Hematopoietic multipotent progenitor cell treated with erythropoietin and hydrocortisone succinate and interleukin-3 and kit ligand, for 4 days (in vitro differentiated cells): ENCODE results near the gene LRRC9.
"Not testable (repeated sequence)": the region's sequence is repeated elsewhere in the genome, so short reads cannot be mapped to it uniquely, and the experiment has no call there.

ENCODE experiments used
- DNase-seq: peaks from one replicate; pipeline ENCODE4 v3.0.0-alpha.2; 2015

LRRC9 gene

DNA sequence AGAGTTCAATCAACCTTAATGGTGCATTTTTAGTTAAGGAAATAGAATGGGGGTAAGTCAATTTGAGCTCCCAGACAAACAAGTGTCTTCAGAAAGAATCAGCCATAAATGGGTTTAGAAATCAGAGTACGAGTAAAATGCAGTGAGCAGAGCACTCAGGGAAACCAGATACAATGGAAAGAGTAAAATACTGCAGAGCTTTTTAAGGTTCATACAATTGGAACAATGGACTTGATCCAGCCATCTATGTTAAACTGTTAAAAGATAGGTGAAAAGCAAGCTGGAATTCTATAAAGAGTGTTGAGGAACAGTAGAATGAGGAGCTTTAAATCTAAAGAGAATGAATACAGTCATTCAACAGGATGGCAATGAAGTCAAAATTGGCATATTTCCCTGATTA lies 147.9 kb downstream of the LRRC9 start:
- DNase-seq: no peak

- peak; percentile 28 for DNase-seq
These were observed 159.8 kb downstream of the LRRC9 start for GRCh38 chr14:60079723-60080122.

DNA sequence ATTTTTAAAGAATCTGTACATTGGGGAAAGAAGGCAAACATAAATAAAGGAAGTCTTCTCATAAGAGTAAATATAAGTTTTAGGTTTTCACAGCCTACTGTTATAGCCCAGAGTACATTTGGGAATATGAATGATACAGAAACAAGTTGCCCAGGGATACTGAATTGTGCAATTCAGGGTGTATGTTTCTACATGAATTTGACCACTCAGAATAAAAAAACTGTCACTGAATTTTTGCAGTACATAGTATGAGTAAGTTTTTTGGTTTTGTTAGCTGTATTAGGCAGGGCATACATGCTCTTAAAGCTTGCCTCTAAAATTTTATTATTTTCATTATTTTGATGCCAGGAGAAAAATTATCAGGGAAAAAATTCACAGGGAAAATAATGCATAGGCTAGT lies 165.1 kb downstream of the LRRC9 start:
- no peak for DNase-seq

DNA sequence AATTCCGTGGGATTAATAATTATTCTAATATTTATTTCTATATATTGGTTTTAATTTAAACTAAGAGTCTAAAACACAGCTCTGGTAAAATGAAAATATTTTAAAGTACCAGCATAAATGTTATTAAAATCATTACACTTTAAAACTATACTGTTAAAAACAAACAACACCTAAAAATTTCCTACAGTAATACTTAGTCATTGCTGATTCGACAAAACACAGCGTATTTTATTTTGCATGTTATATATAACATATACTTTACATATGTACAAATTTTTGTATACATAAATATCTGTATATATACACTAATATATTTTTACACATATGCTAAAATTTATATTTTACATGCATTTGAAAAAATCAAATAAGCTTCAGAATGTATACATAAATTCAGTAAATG lies 165.7 kb downstream of the LRRC9 start:
- DNase-seq: no peak

DNA sequence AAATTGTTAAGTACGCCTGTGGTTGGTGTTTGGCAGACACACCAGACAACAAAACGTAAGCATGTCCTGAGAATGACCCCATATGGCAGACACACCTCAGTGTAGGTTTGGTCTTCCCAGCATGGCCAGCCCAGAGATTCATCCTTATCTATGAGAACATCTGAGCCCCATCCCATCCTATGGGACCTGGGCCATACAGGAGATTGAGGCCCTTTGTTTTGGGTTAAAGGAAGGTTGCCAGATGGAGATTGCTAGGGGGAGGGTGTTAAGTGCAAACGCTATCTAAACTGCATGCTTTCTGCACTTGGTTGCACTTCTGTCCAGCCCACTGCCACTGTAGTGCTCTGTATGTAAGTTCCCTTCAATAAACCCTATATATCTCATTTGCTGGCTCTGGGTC lies 167.7 kb downstream of the LRRC9 start:
- peak; percentile 22 for DNase-seq

GRCh38 chr14:60089221-60089620 lies 169.3 kb downstream of the LRRC9 start:
- DNase-seq: no peak

- DNase-seq: peak; percentile 82
These were observed 171.0 kb downstream of the LRRC9 start for GRCh38 chr14:60090864-60091519.

DNA sequence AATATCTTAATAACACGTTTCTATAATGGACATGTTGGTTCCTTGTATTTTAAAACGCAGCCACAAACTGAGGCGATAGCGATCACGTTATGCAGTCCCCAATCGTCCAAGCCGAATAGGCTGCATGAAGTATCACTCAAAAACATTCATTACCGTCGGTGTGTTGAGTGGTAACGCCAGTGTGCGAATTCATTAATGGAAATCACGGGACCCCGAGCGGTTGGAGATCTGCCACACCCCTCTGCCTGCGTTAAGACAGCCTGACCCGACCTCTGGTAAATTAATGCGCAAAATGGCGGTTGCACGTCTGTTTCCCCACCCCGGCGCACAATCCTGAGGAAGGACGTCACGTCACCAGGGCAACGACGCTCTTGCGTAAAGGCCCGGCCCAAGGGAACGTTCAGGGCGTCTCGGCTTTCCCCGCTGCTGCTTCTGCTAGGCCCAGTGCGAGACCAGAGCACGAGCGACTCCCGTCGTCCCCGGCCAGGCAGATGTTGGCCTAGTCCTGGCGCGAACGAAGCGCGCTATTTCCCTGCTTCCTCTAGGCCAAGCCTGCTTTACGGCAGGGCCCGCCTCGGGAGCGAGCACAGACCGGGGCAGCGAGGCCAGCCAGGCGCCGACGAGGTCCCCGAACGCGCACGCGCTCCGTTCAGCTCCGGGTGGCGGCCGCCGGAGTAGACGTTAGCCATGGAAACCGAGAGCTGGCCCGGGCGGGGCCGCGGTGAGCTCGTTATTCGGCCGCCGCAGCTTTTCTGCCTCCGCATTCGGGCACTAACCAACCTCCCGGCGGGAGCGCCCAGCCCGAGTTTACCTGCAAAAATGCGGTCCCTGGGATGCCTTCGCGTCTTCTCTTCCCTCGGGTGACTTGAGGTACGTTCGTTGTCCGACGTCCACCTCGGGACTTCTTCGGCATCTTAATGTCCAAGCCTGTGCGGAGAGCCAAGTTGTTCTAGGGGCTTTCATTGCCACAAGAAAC lies 171.9 kb downstream of the LRRC9 start, which contains the start of gene PCNX4:
Gene PCNX4, plus strand, starts transcription at position 374 of the 976 bp plus-strand sequence. CDS start 15,716 bp downstream, outside the sequence.
- peak; percentile 100 for DNase-seq

GRCh38 chr14:60092526-60092920 lies 172.6 kb downstream of the LRRC9 start:
- DNase-seq: peak; percentile 73

DNA sequence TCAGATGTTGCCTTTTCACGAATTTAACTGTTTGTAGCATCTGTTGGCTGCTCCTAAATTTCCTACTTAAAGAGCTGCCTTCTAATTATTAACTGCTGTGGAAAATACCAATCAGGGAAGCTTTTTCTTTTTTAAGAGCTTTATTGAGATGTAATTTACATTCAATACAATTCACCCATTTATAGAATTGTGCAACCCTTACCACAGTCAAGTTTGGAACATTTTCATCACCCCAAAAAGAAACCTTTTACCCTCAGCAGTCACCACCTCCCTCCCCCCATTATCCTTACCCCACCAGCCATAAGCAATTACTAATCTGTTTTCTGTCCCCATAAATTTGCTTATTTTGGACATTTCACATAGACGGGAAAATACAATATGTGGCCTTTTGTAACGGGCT lies 173.1 kb downstream of the LRRC9 start:
- DNase-seq: peak; percentile 35

- peak; percentile 38 for DNase-seq
These were observed 173.7 kb downstream of the LRRC9 start for GRCh38 chr14:60093606-60094005.

GRCh38 chr14:60094306-60094897 lies 174.5 kb downstream of the LRRC9 start:
- peak; percentile 94 for DNase-seq

- DNase-seq: no peak
These were observed 175.3 kb downstream of the LRRC9 start for GRCh38 chr14:60095231-60095630.

DNA sequence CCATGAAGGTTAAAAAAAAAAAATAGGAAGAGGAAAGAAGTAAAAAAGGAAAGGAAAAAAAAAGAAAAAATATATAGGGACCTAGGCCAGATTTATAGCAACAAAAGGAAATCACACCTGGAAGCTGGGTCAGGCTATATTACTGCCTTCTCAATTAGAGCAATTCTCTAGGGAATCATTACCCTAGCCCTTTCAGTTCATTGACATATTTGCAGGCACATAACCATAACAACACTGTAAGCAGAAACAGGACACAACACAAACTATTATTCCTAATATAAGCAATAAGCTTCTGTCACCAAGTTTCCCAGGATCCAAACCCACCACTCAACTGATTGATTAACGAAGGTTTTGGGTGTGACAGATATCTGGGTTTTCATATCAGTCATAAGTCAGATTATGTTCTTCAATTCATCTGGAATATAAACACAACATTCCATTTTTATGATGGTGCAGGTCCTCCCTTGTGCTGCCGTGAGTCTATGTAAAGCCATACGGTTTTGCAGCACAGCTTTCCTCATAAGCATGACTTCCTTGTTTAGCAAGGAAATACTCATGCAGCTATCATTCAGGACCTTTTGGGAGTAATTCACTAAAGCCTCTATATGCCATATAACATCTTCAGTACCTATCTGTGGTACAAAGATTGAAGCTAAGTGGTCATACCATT lies 176.0 kb downstream of the LRRC9 start:
- no peak for DNase-seq

DNA sequence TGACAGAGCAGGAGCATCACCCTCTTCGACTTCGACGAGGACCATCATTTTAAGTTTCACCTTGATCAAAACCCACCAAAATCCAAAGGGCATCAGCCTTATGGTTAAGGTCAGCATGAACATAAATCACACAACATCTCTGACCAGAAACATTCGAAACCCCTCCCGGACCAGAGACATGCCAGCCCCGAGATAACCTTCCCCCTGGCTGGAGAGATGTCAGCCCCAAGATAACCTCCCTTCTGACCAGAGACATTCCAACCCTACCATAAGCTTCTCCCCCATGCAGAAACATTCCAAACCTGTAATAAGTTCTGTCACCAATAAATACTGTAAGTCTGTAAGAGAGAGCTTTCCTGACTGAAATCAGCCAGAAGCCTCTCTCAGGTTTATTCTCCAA lies 178.0 kb downstream of the LRRC9 start:
- DNase-seq: no peak

GRCh38 chr14:60099855-60100254 lies 179.9 kb downstream of the LRRC9 start:
- DNase-seq: not testable (repeated sequence)

GRCh38 chr14:60101786-60102185 lies 181.8 kb downstream of the LRRC9 start:
- DNase-seq: no peak

- DNase-seq: no peak
These were observed 182.4 kb downstream of the LRRC9 start for GRCh38 chr14:60102389-60102788.

DNA sequence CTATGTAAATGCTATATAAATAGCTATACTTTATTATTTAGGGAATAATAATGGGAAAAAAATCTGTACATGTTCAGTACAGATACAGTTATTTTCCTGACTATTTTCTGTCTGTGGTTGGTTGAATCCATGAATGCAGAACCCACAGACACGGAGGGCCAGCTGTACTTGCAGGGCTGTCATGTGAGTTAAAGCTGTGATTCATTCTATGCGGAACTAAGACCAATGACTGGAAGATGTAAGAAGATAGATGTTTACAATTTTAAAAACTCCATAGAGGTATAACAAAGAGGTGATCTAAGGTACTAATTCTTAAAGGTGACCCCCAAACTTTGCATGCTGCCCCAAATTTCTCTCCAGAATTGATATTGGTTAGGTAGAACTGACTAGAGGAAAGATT lies 186.4 kb downstream of the LRRC9 start:
- DNase-seq: no peak

- DNase-seq: no peak
These were observed 187.5 kb downstream of the LRRC9 start for GRCh38 chr14:60107477-60107876.

GRCh38 chr14:60111732-60112131 lies 191.8 kb downstream of the LRRC9 start:
- DNase-seq: no peak
